OCI-LY1 (cell line): ENCODE data around the gene BORCS6.

ENCODE experiments used
- H2AFZ ChIP-seq: fragments of 200-600 bp; sonication (generic), shearing (Covaris generic); 2 replicates; pipeline ENCODE4 v1.6.0; 2014; ENCODE audit warnings: antibody characterized with exemption, mild to moderate bottlenecking, low read length
- H3F3A ChIP-seq: fragments of 200-600 bp; sonication (generic), shearing (Covaris generic); 2 replicates; pipeline ENCODE4 v1.6.0; 2014; ENCODE audit warnings: mild to moderate bottlenecking, antibody characterized with exemption, low read length, moderate library complexity; ENCODE audit not compliant: insufficient read depth
- H3K27ac ChIP-seq: fragments of 200-600 bp; sonication (generic); 2 replicates; pipeline ENCODE4 v1.5.1; 2014; ENCODE audit warnings: low read length, mixed run types, mild to moderate bottlenecking, low read depth; ENCODE audit not compliant: poor library complexity, severe bottlenecking
- H3K27me3 ChIP-seq: fragments of 200-600 bp; sonication (generic); 2 replicates; pipeline ENCODE4 v1.6.0; 2014; ENCODE audit warnings: antibody characterized with exemption, mild to moderate bottlenecking, low read length, moderate library complexity; ENCODE audit not compliant: insufficient read depth
- H3K36me3 ChIP-seq: fragments of 200-600 bp; sonication (generic); 2 replicates; pipeline ENCODE4 v1.6.1; 2014; ENCODE audit warnings: mild to moderate bottlenecking, antibody characterized with exemption, low read length, moderate library complexity, mixed read lengths; ENCODE audit not compliant: insufficient read depth
- H3K4me1 ChIP-seq: fragments of 200-600 bp; sonication (generic); 2 replicates; pipeline ENCODE4 v1.5.1; 2014; ENCODE audit warnings: mild to moderate bottlenecking, low read length, moderate library complexity; ENCODE audit not compliant: insufficient read depth, severe bottlenecking
- H3K4me2 ChIP-seq: fragments of 200-600 bp; sonication (generic), shearing (Covaris generic); 2 replicates; pipeline ENCODE4 v1.6.1; 2014; ENCODE audit warnings: low read length
- H3K4me3 ChIP-seq: fragments of 200-600 bp; sonication (generic); 2 replicates; pipeline ENCODE4 v1.5.1; 2014; ENCODE audit warnings: low read length, low read depth, mild to moderate bottlenecking, mixed read lengths; ENCODE audit not compliant: poor library complexity, severe bottlenecking
- H3K79me2 ChIP-seq: fragments of 200-600 bp; shearing (Covaris generic); 2 replicates; pipeline ENCODE4 v1.6.1; 2016; ENCODE audit warnings: mixed run types, low read length, mixed read lengths; ENCODE audit not compliant: insufficient read depth
- H3K9ac ChIP-seq: fragments of 200-600 bp; sonication (generic), shearing (Covaris generic); 2 replicates; pipeline ENCODE4 v1.6.1; 2014; ENCODE audit warnings: mild to moderate bottlenecking, low read length, mixed read lengths
- H3K9me2 ChIP-seq: fragments of 200-600 bp; sonication (generic), shearing (Covaris generic); 2 replicates; pipeline ENCODE4 v1.6.1; 2014; ENCODE audit warnings: low read depth, mild to moderate bottlenecking, low read length, mixed read lengths
- H3K9me3 ChIP-seq: fragments of 200-600 bp; shearing (Covaris generic); 2 replicates; pipeline ENCODE4 v1.6.1; 2014; ENCODE audit warnings: low read length, mixed read lengths
- H4K20me1 ChIP-seq: fragments of 200-600 bp; sonication (generic), shearing (Covaris generic); 2 replicates; pipeline ENCODE4 v1.6.0; 2016; ENCODE audit warnings: mild to moderate bottlenecking, low read length; ENCODE audit not compliant: insufficient read depth
- CTCF ChIP-seq: fragments of 200-600 bp; sonication (generic), shearing (Covaris generic); IDR thresholded peaks from 2 replicates; pipeline ENCODE4 v1.5.1; 2017; ENCODE audit warnings: mild to moderate bottlenecking, antibody characterized with exemption, low read length, moderate library complexity, mixed read lengths
- EZH2 ChIP-seq: fragments of 200-600 bp; sonication (generic), shearing (Covaris generic); IDR thresholded peaks from 2 replicates; pipeline ENCODE4 v1.8.0; 2017; ENCODE audit warnings: borderline replicate concordance, mixed run types, mild to moderate bottlenecking, antibody characterized with exemption, low read length, moderate library complexity, mixed read lengths

The BORCS6 gene

GRCh38 chr17:8189041-8189710 lies 804 bp downstream of the BORCS6 start:
- H3K79me2 ChIP-seq = no peaks in the 10 kb centered on the region
- H4K20me1 ChIP-seq = no peaks in the 10 kb centered on the region
- no peaks in the 10 kb centered on the region for H3K9me2 ChIP-seq
- no peaks in the 10 kb centered on the region for H3K9me3 ChIP-seq
- H2AFZ ChIP-seq = no peak overlapping the region
- TF ChIP-seq CTCF (no peak), EZH2 (no peak)
- H3K9ac ChIP-seq = peak overlapping the region; percentile 78
- peaks cover 13% of the 10 kb centered on the region; the same call in 1 of the 2 replicates for H3F3A ChIP-seq
- H3K4me3 ChIP-seq = peak overlapping the region; percentile 80
- peak overlapping the region; percentile 96 for H3K4me2 ChIP-seq
- peaks cover 43% of the 10 kb centered on the region for H3K4me1 ChIP-seq
- peak overlapping the region; percentile 94 for H3K27ac ChIP-seq
- H3K27me3 ChIP-seq = no peaks in the 10 kb centered on the region
- H3K36me3 ChIP-seq = no peaks in the 10 kb centered on the region

GRCh38 chr17:8188263-8188839 lies 1.6 kb downstream of the BORCS6 start:
- peak overlapping the region; percentile 78 for H3K9ac ChIP-seq

GRCh38 chr17:8187517-8188262 lies 2.3 kb downstream of the BORCS6 start:
- H3K4me2 ChIP-seq = peak overlapping the region; percentile 96
- H3K9me3 ChIP-seq = no peaks in the 10 kb centered on the region
- H3K4me3 ChIP-seq = peak overlapping the region; percentile 80
- H3K27me3 ChIP-seq = no peaks in the 10 kb centered on the region
- no peak overlapping the region for H2AFZ ChIP-seq
- no peaks in the 10 kb centered on the region for H3K36me3 ChIP-seq
- H3F3A ChIP-seq = peaks cover 13% of the 10 kb centered on the region; the same call in 1 of the 2 replicates
- H3K27ac ChIP-seq = peak overlapping the region; percentile 94
- no peaks in the 10 kb centered on the region for H3K79me2 ChIP-seq
- H3K9ac ChIP-seq = peak overlapping the region; percentile 79
- H4K20me1 ChIP-seq = no peaks in the 10 kb centered on the region
- peaks cover 40% of the 10 kb centered on the region for H3K4me1 ChIP-seq
- H3K9me2 ChIP-seq = no peaks in the 10 kb centered on the region
- TF ChIP-seq CTCF (no peak), EZH2 (no peak)

More at GRCh38 chr17:8188263-8188839, 1.6 kb downstream of the BORCS6 start:
- Histone ChIP-seq H3K4me2 (peak overlapping the region; percentile 96), H2AFZ (no peak overlapping the region), H3K4me3 (peak overlapping the region; percentile 80), H3K27ac (peak overlapping the region; percentile 94), H3K36me3 (no peaks in the 10 kb centered on the region), H3K79me2 (no peaks in the 10 kb centered on the region), H3F3A (peaks cover 13% of the 10 kb centered on the region; the same call in 1 of the 2 replicates), H4K20me1 (no peaks in the 10 kb centered on the region), H3K27me3 (no peaks in the 10 kb centered on the region), H3K9me2 (no peaks in the 10 kb centered on the region), H3K9me3 (no peaks in the 10 kb centered on the region), H3K4me1 (peaks cover 43% of the 10 kb centered on the region)
- TF ChIP-seq CTCF (no peak), EZH2 (no peak)
